PFSK-1 (cell line): Measurements from ENCODE around the gene FBN1.

Experiments used
- FOXP2 ChIP-seq: optimal IDR thresholded peaks from 2 replicates; pipeline ENCODE3; 2011; ENCODE audit warnings: borderline replicate concordance, control low read depth, inconsistent platforms; ENCODE audit not compliant: insufficient read depth; ENCODE audit errors: extremely low read length, extremely low read depth
- POLR2AphosphoS5 ChIP-seq: IDR thresholded peaks from 2 replicates; pipeline ENCODE4 v1.6.1; 2012; ENCODE audit warnings: low read depth, mild to moderate bottlenecking, control low read depth, low read length, moderate library complexity
- SIN3A ChIP-seq: IDR thresholded peaks from 2 replicates; pipeline ENCODE4 v1.6.1; 2012; ENCODE audit warnings: mild to moderate bottlenecking, low read length, moderate library complexity, borderline replicate concordance; ENCODE audit not compliant: insufficient read depth
- TAF1 ChIP-seq: IDR thresholded peaks from 2 replicates; pipeline ENCODE4 v1.6.1; 2012; ENCODE audit warnings: low read length, control low read depth, borderline replicate concordance; ENCODE audit not compliant: insufficient read depth

GRCh38 chr15:48679952-48680351 lies 34.4 kb upstream of the FBN1 start:
- no peak for TF ChIP-seq TAF1
- TF ChIP-seq SIN3A: no peak
- TF ChIP-seq POLR2AphosphoS5: no peak
- TF ChIP-seq FOXP2: no peak
